Brain microvascular endothelial cell (primary cell): ENCODE results near the gene CRYBA1.
"Not testable (repeated sequence)": the region's sequence is repeated elsewhere in the genome, so short reads cannot be mapped to it uniquely, and the experiment has no call there.

Experiments used
- DNase-seq: peaks from one replicate; pipeline ENCODE4 v3.0.0-alpha.2; 2020
- H3K27ac ChIP-seq: fragments of 250-450 bp; sonication (Bioruptor Pico); 2 replicates; pipeline ENCODE4 v1.5.1; 2020; ENCODE audit warnings: mild to moderate bottlenecking, moderate library complexity
- H3K27me3 ChIP-seq: fragments of 250-450 bp; sonication (Bioruptor Pico); replicated peaks from 2 replicates; pipeline ENCODE4 v1.5.1; 2020; ENCODE audit warnings: mild to moderate bottlenecking
- H3K36me3 ChIP-seq: fragments of 250-450 bp; sonication (Bioruptor Pico); replicated peaks from 2 replicates; pipeline ENCODE4 v1.5.1; 2020; ENCODE audit warnings: mild to moderate bottlenecking
- H3K4me3 ChIP-seq: 2 replicates; pipeline ENCODE4 v1.5.1; 2011; ENCODE audit warnings: low read depth, mild to moderate bottlenecking, control low read depth, low read length, moderate library complexity
- in situ Hi-C: cut with HindIII; loops from 2 replicates; pipeline ENCODE4 v1.10.0; 2017; ENCODE audit warnings: low sequenced_read_pairs, low pct_ligation_motif_present
- TF ChIP-seq, protein P1 (sequence below): IDR thresholded peaks from 2 replicates; pipeline ENCODE4 v1.5.1; 2011; ENCODE audit warnings: low read depth, mild to moderate bottlenecking, moderate library complexity, low read length, control low read depth, inconsistent platforms; ENCODE audit errors: missing control alignments

CRYBA1 gene

GRCh38 chr17:29216181-29216580 lies 30.5 kb upstream of the CRYBA1 start:
- TF ChIP-seq, protein P1, sequence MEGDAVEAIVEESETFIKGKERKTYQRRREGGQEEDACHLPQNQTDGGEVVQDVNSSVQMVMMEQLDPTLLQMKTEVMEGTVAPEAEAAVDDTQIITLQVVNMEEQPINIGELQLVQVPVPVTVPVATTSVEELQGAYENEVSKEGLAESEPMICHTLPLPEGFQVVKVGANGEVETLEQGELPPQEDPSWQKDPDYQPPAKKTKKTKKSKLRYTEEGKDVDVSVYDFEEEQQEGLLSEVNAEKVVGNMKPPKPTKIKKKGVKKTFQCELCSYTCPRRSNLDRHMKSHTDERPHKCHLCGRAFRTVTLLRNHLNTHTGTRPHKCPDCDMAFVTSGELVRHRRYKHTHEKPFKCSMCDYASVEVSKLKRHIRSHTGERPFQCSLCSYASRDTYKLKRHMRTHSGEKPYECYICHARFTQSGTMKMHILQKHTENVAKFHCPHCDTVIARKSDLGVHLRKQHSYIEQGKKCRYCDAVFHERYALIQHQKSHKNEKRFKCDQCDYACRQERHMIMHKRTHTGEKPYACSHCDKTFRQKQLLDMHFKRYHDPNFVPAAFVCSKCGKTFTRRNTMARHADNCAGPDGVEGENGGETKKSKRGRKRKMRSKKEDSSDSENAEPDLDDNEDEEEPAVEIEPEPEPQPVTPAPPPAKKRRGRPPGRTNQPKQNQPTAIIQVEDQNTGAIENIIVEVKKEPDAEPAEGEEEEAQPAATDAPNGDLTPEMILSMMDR, result no peak
- H3K27ac ChIP-seq, result no peak overlapping the region
- no peaks in the 10 kb centered on the region for H3K27me3 ChIP-seq
- in situ Hi-C loops, result no loop called here
- H3K4me3 ChIP-seq, result no peak overlapping the region
- H3K36me3 ChIP-seq, result no peaks in the 10 kb centered on the region
- DNase-seq, result no peak

- in situ Hi-C loops, result no loop called here
- TF ChIP-seq, protein P1, result no peak
- Histone ChIP-seq H3K27me3 (no peaks in the 10 kb centered on the region), H3K4me3 (no peak overlapping the region), H3K27ac (no peak overlapping the region), H3K36me3 (no peaks in the 10 kb centered on the region)
- no peak for DNase-seq
Observed at GRCh38 chr17:29216856-29217255, 29.8 kb upstream of the CRYBA1 start.

- no peaks in the 10 kb centered on the region for H3K27me3 ChIP-seq
- H3K27ac ChIP-seq, result no peak overlapping the region
- in situ Hi-C loops, result no loop called here
- TF ChIP-seq, protein P1, result peak; percentile 95
- no peaks in the 10 kb centered on the region for H3K36me3 ChIP-seq
- H3K4me3 ChIP-seq, result no peak overlapping the region
- DNase-seq, result peak; percentile 80
Observed at GRCh38 chr17:29219378-29220047, 27.1 kb upstream of the CRYBA1 start.

- in situ Hi-C loops, H3K27me3 ChIP-seq, H3K4me3 ChIP-seq, DNase-seq, H3K36me3 ChIP-seq, H3K27ac ChIP-seq: not testable (repeated sequence)
Observed at GRCh38 chr17:29221338-29221737, 25.3 kb upstream of the CRYBA1 start.

DNA sequence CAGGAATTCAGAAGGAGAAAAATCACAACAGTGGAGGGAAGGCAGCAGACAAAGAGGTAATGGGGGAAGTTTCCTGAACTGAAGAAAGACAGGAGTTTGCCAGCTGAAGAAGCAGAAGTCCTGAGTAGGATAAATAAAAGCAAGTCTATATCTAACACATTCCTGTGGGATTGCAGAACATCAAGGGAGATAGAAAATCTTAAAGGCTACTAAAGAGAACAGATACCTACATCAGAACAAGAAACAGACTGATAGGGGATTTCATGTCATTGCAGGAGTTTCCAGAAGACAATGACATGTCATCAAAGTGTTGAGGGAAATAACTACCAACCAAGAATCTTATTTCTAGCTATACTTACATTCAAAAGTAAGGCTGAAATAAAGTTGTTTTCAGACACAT lies 21.3 kb upstream of the CRYBA1 start:
- TF ChIP-seq, protein P1, result no peak
- Histone ChIP-seq H3K4me3 (no peak overlapping the region), H3K27ac (no peak overlapping the region), H3K27me3 (no peaks in the 10 kb centered on the region), H3K36me3 (no peaks in the 10 kb centered on the region)
- DNase-seq, result no peak
- in situ Hi-C loops, result no loop called here

DNA sequence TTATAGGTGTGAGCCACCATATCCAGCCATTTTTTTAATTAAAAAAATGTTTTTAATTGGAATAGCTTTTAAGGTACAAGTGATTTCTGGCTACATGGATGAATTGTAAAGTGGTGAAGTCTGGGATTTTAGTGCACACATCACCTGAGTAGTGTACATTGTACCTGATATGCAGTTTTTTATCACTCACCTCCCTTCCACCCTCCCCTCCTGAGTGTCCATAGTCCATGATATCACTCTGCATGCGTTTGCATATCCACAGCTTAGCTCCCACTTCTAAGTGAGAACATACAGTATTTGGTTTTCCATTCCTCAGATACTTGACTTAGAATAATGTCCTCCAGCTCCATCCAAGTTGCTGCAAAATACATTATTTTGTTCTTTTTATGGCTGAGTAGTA lies 13.4 kb upstream of the CRYBA1 start:
- no peak for DNase-seq
- H3K27me3 ChIP-seq, result no peaks in the 10 kb centered on the region
- in situ Hi-C loops, result no loop called here
- H3K27ac ChIP-seq, result no peak overlapping the region
- TF ChIP-seq, protein P1, result no peak
- H3K4me3 ChIP-seq, result no peak overlapping the region
- no peaks in the 10 kb centered on the region for H3K36me3 ChIP-seq

- H3K27ac ChIP-seq, in situ Hi-C loops, DNase-seq, H3K27me3 ChIP-seq, H3K36me3 ChIP-seq, H3K4me3 ChIP-seq: not testable (repeated sequence)
Observed at GRCh38 chr17:29234972-29235371, 11.7 kb upstream of the CRYBA1 start.
